Keratinocyte (primary cell): ENCODE data around the gene SMURF2. TPM values are rescaled to one million over a fixed set of nuclear protein-coding genes. Genes with fewer than 3 reads are reported as not detected.
"Not testable (repeated sequence)": the region's sequence is repeated elsewhere in the genome, so short reads cannot be mapped to it uniquely, and the experiment has no call there.

Experiments used
- DNase-seq: peaks from one replicate; pipeline ENCODE4 v3.0.0-alpha.2; 2011; ENCODE audit warnings: low read depth, missing footprints, low spot score
- FAIRE-seq: peaks from 2 replicates; lab custom pipeline; 2011; peaks lifted over from hg19 to GRCh38; lab: Jason Lieb, UNC
- H2AFZ ChIP-seq: 2 replicates; pipeline ENCODE4 v1.6.0; 2012; ENCODE audit warnings: low read length, control low read depth, inconsistent platforms; ENCODE audit not compliant: control insufficient read depth
- H3K27ac ChIP-seq: 2 replicates; pipeline ENCODE4 v1.5.1; 2011; ENCODE audit warnings: low read length; ENCODE audit not compliant: control insufficient read depth, insufficient read depth
- H3K27me3 ChIP-seq: 3 replicates; pipeline ENCODE4 v1.6.0; 2011; ENCODE audit warnings: low read length; ENCODE audit not compliant: control insufficient read depth, insufficient read depth; ENCODE audit errors: extremely low read depth
- H3K36me3 ChIP-seq, 2 experiments: 2 replicates in 1 of 2; 3 replicates in 1 of 2; pipeline ENCODE4 v1.5.1; 2011; ENCODE audit warnings: low read length in 2 of 2, mild to moderate bottlenecking in 1 of 2; ENCODE audit not compliant: control insufficient read depth in 2 of 2, insufficient read depth in 2 of 2; ENCODE audit errors: extremely low read depth in 1 of 2
- H3K4me1 ChIP-seq: 3 replicates; pipeline ENCODE4 v1.5.1; 2011; ENCODE audit warnings: low read length; ENCODE audit not compliant: control insufficient read depth, insufficient read depth; ENCODE audit errors: extremely low read depth
- H3K4me2 ChIP-seq: 3 replicates; pipeline ENCODE4 v1.6.0; 2011; ENCODE audit warnings: low read depth, low read length; ENCODE audit not compliant: control insufficient read depth, insufficient read depth; ENCODE audit errors: extremely low read depth
- H3K4me3 ChIP-seq, 3 experiments: fragments of 200-600 bp in 1 of 3; sonication (generic) in 1 of 3; 2 replicates in 2 of 3; 3 replicates in 1 of 3; pipeline ENCODE4 v1.5.1; 2011 to 2016; ENCODE audit warnings: low read length in 3 of 3, mild to moderate bottlenecking in 3 of 3, control low read depth in 2 of 3, inconsistent platforms in 1 of 3, low read depth in 1 of 3, mixed read lengths in 1 of 3, mixed run types in 1 of 3, moderate library complexity in 1 of 3; ENCODE audit not compliant: control insufficient read depth in 2 of 3, insufficient read depth in 2 of 3; ENCODE audit errors: extremely low read depth in 1 of 3
- H3K79me2 ChIP-seq: 2 replicates; pipeline ENCODE4 v1.6.0; 2012; ENCODE audit warnings: low read length; ENCODE audit not compliant: control insufficient read depth, insufficient read depth
- H3K9ac ChIP-seq: 3 replicates; pipeline ENCODE4 v1.6.0; 2011; ENCODE audit warnings: low read length; ENCODE audit not compliant: control insufficient read depth, insufficient read depth; ENCODE audit errors: extremely low read depth
- H3K9me1 ChIP-seq: 3 replicates; pipeline ENCODE4 v1.6.0; 2011; ENCODE audit warnings: low read length; ENCODE audit not compliant: control insufficient read depth, insufficient read depth; ENCODE audit errors: extremely low read depth
- H3K9me3 ChIP-seq: 2 replicates; pipeline ENCODE4 v1.5.1; 2012; ENCODE audit warnings: low read depth, low read length; ENCODE audit not compliant: control insufficient read depth
- H4K20me1 ChIP-seq: 3 replicates; pipeline ENCODE4 v1.6.0; 2011; ENCODE audit warnings: low read length; ENCODE audit not compliant: control insufficient read depth, insufficient read depth; ENCODE audit errors: extremely low read depth
- CTCF ChIP-seq, 3 experiments: IDR thresholded peaks in 1 of 3; conservative IDR thresholded peaks in 1 of 3; optimal IDR thresholded peaks in 1 of 3; 2 replicates in 2 of 3; 3 replicates in 1 of 3; pipeline versions ENCODE3 to v1.5.1; 2011; ENCODE audit warnings: low read length in 3 of 3, mild to moderate bottlenecking in 3 of 3, moderate library complexity in 2 of 3, control low read depth in 1 of 3, inconsistent platforms in 1 of 3; ENCODE audit not compliant: insufficient read depth in 2 of 3; ENCODE audit errors: extremely low read depth in 1 of 3
- EZH2 ChIP-seq: IDR thresholded peaks from one replicate; pipeline ENCODE4 v1.6.1; 2012; ENCODE audit warnings: inconsistent platforms, mild to moderate bottlenecking, low read length, moderate library complexity
- dilution Hi-C: fragments of 300-500 bp; cut with MboI; formaldehyde crosslinking; loops from one replicate; pipeline ENCODE4 v1.7.0; 2020; ENCODE audit warnings: low sequenced_read_pairs; ENCODE audit not compliant: extremely low pct_ligation_motif_present
- polyA plus RNA-seq, 5 experiments: library from polyadenylated mRNA; depleted of rRNA in 3 of 5; stranded (reverse) in 3 of 5; stranded (forward) in 1 of 5; unstranded in 1 of 5; fragments of >200 nt; gene quantifications; 1 replicate in 1 of 5; 2 replicates in 3 of 5; 3 replicates in 1 of 5; pipeline versions ENCODE4 v1.2.1 to v1.2.3, GENCODE V29; 2011 to 2012; ENCODE audit warnings: missing spikeins in 2 of 5, low read depth in 1 of 5, low replicate concordance in 1 of 5

SMURF2 gene
- polyA plus RNA-seq, 1 donor (not counting 4 experiments of a cell fraction or from before 2014, with no cell fraction given): 128 TPM

- Histone ChIP-seq H3K27me3 (no peaks in the 10 kb centered on the region), H2AFZ (no peak overlapping the region), H3K9me3 (no peaks in the 10 kb centered on the region), H3K9ac (no peak overlapping the region), H3K4me2 (no peak overlapping the region), H4K20me1 (peaks cover 12% of the 10 kb centered on the region), H3K36me3 (peaks cover 23 to 46% of the 10 kb centered on the region in 2 experiments), H3K4me1 (no peaks in the 10 kb centered on the region), H3K27ac (no peak overlapping the region), H3K9me1 (no peaks in the 10 kb centered on the region), H3K4me3 (no peak overlapping the region), H3K79me2 (peaks cover 39% of the 10 kb centered on the region)
- no peak for FAIRE-seq
- TF ChIP-seq CTCF (optimal IDR thresholded peaks at IDR 0.05 in 1 of 3, IDR thresholded peaks at IDR 0.05 in 1 of 3, conservative IDR thresholded peaks at IDR 0.05 in 1 of 3; ENCODE audit: extremely low read depth in 1 of 3, insufficient read depth in 2 of 3, low read length in 3 of 3) (no peak), EZH2 (no peak)
- dilution Hi-C loops: no loop called here
- no peak for DNase-seq
These were observed 81.5 kb downstream of the SMURF2 start for GRCh38 chr17:64580384-64581315.

- no peak overlapping the region for H2AFZ ChIP-seq
- dilution Hi-C loops: no loop called here
- DNase-seq: no peak
- no peaks in the 10 kb centered on the region for H3K27me3 ChIP-seq
- no peaks in the 10 kb centered on the region for H3K9me1 ChIP-seq
- H3K36me3 ChIP-seq: peaks cover 25 to 46% of the 10 kb centered on the region in 2 experiments
- no peaks in the 10 kb centered on the region for H3K4me1 ChIP-seq
- H3K27ac ChIP-seq: no peak overlapping the region
- no peak overlapping the region for H3K4me2 ChIP-seq
- H3K9ac ChIP-seq: no peak overlapping the region
- TF ChIP-seq CTCF (optimal IDR thresholded peaks at IDR 0.05 in 1 of 3, IDR thresholded peaks at IDR 0.05 in 1 of 3, conservative IDR thresholded peaks at IDR 0.05 in 1 of 3; ENCODE audit: extremely low read depth in 1 of 3, insufficient read depth in 2 of 3, low read length in 3 of 3): no peak
- TF ChIP-seq EZH2: no peak
- no peak overlapping the region for H3K4me3 ChIP-seq
- no peak for FAIRE-seq
- H4K20me1 ChIP-seq: peaks cover 9% of the 10 kb centered on the region
- peaks cover 37% of the 10 kb centered on the region for H3K79me2 ChIP-seq
- no peaks in the 10 kb centered on the region for H3K9me3 ChIP-seq
These were observed 82.2 kb downstream of the SMURF2 start for GRCh38 chr17:64579917-64580316.

GRCh38 chr17:64577025-64577424 lies 85.1 kb downstream of the SMURF2 start:
- Histone ChIP-seq H3K79me2 (peaks cover 37% of the 10 kb centered on the region), H4K20me1 (peaks cover 10% of the 10 kb centered on the region), H3K36me3 (peaks cover 21 to 39% of the 10 kb centered on the region in 2 experiments)
- FAIRE-seq, H3K27ac ChIP-seq, DNase-seq, H3K27me3 ChIP-seq, H3K9me3 ChIP-seq, H3K4me3 ChIP-seq, H3K9ac ChIP-seq, H3K4me2 ChIP-seq, H3K4me1 ChIP-seq, H3K9me1 ChIP-seq, dilution Hi-C loops, H2AFZ ChIP-seq: not testable (repeated sequence)
